Endometrium (tissue), 2 donors: ENCODE measurements around the gene OR6T1.

ENCODE experiments used
- FAIRE-seq: peaks from 2 replicates; lab custom pipeline; 2012; peaks lifted over from hg19 to GRCh38; lab: Jason Lieb, UNC
- donor health status: control.
- donor health status: control.

OR6T1 gene

DNA sequence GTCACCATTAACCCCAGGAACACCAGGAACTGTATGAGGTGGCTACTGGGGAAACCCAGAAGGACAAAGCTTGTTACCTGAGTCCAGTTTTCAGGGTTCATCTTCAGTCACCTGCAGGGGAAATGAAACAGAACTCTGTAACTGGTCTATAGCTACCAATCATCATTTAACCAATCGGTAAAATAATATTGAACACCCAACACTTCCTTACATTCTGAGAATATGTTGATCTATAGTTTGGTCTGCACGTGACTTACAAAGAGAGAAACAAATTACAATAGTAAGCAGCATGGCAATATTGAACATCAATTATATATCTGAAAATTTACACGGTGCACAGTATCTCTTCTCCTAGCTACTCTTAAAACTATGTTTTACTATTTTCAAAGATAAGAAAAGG lies at the start of gene OR6T1:
OR6T1 (minus strand) TSS at position 101 of the 400 bp plus-strand sequence; CDS start at position 101, 0 bp downstream.
- FAIRE-seq = no peak

DNA sequence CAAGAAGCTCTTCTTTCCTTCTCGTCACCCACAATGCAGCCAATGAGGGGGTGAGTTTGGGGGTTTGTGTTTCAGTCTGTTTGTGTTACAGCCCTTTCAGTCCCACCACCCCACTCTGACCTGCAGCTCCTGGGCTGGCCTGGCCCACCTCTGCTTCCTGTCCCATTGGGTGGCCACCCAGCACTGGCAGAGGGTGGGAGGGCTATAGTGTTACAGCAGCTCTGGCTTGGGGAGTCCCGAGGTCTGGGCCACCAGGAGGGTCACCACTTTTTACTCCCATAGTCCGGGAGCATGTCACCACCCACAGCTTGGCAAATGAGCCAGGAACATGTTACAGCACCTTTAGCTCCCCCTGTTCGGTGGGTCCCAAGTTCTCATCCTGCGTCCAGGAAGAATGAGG lies 35.7 kb upstream of the OR6T1 start:
- FAIRE-seq = no peak

- no peak for FAIRE-seq
Observed at GRCh38 chr11:123977731-123978347, 34.2 kb upstream of the OR6T1 start, which contains the start of gene OR10S1. Gene OR10S1 (minus strand): TSS chr11:123977781. CDS start chr11:123977664, 117 bp downstream.

DNA sequence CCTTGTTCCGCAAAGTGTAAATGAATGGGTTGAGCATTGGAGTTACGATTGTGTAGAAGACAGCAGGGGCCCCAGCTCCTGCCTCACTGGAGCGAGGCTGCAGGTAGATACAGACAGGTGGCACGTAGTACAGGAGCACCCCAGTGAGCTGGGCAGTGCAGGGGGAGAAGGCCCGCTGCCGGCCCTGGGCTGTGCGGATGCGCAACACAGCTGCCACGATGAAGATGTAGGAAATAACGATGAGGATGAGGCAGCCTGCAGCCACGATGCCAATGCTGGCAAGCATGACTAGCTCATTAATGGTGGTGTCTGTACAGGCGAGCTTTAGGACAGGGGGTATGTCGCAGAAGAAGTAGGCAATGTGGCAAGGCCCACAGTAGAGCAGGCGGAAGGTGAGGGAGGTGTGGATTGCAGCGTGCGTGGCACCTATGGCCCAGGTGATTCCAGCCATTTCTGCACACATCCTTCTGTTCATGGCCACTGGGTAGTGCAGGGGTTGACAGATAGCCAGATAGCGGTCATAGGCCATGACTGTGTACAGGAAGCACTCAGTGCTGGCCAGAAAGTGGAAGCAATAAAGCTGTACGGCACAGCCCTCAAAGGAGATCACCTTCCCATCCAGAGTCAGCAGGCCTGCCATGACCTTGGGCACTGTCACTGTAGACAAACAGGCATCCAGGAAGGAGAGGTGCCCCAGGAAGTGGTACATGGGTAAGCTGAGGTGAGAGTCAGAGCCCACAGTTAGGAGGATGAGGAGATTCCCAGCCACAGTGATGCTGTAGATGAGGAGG lies 33.3 kb upstream of the OR6T1 start:
- FAIRE-seq = no peak

DNA sequence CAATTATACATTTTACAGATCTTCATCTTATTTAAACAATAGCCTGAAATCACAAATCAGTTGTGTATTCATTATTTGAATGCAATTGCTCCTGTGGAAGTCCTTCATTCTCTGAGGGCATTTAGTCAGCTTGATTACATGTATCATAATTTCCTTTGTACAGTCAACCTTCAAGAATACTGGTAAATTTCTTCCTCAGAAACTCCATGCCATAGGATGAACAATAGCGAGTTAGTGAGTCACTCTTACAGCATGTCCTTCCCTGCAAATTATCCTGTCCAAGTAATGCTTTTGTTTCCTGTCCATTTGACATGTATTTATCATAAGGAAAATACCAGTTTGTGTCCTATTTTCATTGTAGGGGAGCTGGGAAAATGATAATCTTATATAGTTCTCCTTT lies 30.2 kb upstream of the OR6T1 start:
- no peak for FAIRE-seq

- no peak for FAIRE-seq
Observed at GRCh38 chr11:123956752-123957151, 13.1 kb upstream of the OR6T1 start.

- FAIRE-seq = no peak
Observed at GRCh38 chr11:123945132-123945531, 1.5 kb upstream of the OR6T1 start.

DNA sequence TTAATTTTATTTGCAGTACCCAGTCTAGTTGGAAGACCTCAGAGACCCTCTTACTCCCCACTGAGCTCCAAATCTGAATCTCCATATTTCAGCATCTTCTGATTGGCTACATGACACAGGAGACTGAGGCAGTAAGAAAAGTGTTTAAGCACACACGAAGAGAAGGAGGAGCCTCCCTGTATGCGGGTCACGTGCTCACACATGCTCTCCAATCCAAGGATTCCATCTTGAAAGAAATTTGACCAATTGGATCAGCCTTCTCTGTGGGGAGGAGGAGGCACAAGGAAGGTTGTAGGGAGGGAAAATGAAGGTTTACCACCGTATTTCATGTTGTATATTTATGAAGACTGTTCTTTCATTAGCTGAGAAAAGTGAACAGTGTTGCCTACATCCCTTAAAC lies 1.2 kb downstream of the OR6T1 start:
- FAIRE-seq = no peak

DNA sequence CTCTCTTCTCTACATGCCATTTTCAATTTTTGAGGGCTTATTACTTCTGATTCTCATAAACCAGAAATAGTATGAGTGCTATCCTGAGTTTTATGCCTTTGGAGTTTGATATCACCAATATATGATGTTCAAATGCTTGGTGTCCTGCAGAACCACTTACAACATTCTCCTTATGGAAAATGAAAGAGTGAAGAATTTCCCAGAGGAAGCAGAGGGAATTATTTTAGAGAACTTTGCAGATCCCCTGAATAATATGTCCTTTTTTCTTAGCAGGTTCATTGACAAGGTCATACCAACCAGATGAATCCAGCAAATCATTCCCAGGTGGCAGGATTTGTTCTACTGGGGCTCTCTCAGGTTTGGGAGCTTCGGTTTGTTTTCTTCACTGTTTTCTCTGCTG lies 4.3 kb downstream of the OR6T1 start, which contains the start of gene OR4D5:
OR4D5 (plus strand) TSS at position 301 of the 400 bp plus-strand sequence; CDS start at position 301, 0 bp downstream.
- FAIRE-seq = no peak

DNA sequence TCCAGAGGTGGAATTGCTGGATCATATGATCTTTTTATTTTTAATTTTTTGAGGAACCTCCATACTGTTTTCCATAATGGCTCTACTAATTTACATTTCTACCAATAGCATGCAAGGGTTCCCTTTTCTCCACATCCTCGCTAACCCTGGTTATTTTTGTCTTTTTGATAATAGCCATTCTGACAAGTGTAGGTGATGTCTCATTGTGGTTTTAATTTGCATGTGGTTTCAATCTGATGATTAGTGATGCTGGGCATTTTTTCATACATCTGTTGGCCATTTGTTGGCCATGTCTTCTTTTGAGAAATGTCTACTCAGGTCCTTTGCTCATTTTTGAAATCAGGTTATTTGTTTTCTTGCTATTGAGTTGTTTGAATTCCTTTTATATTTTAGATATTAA lies 19.6 kb downstream of the OR6T1 start:
- no peak for FAIRE-seq

DNA sequence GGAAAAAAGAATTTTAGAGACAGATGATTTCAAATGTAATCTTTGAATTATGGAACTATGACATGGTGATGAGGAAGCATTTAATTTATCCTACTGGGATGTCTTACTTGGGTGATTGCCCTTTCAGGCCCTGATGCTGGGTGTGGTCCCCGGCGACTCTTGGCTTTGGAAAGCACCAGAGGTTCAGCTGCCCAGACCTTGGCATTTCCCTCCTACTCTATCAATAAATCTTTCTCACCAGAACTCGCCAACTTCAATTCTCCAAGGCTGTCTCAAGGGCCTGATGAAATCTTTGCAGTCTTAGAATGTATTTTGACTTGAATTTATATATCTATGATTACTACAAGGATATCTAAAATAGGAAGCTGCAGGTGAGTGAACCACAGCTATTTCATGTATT lies 22.7 kb downstream of the OR6T1 start:
- no peak for FAIRE-seq

DNA sequence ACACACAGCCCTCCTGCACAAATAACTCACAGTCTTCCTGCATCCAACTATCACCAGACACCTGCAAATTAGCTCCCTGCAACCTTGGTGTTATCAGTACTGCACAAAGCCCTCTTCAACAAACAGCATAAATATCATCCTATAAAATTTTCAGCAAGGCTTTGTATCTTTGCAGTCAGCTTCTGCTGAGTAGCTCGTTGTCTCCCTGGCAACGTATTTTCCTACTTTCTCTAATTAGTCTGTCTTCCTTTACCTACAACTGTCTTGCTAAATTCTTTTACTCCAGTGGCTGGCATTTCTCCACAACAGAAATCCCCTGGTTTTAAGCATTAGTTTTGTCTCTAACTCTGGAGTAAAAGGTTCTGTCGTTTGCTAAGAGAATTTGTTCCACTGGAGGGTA lies 37.8 kb downstream of the OR6T1 start:
- FAIRE-seq = no peak

DNA sequence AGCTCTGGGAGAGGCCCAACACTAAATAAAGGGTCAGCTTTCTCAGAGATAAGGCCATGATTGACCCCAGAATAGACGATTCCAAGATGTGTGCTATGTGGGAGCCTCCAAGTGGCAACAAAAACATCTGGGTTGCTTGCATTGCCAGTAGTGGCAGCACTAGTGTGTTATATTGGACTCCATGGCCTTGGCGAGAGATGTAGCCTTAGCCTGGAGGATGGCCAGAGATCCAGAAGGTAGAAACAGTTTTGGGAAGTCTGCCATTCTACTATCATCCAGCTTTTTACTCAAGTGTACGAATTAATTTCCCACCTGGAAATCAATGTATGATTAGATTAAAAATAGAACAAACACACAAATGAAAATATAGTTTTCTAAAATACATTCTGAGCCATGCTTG lies 38.7 kb downstream of the OR6T1 start:
- FAIRE-seq = no peak

DNA sequence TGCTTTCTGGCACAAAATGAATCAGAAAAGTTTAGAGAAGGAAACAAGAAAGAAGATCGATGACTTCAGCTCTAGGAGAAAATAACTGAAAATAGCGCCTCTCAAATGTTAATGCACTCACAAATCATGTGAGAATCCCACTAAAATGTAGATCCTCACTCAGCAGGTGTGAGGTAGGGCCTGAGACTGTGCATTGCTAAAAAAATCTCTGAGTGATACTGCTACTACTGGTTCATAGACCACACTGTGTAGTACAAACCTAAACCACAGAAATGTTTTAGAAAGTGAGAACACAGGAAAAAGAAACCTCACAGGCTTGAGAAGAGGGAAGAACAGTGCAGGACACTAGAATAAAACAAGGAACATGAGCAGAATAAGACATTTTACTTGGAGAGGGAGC lies 39.7 kb downstream of the OR6T1 start:
- FAIRE-seq = no peak

DNA sequence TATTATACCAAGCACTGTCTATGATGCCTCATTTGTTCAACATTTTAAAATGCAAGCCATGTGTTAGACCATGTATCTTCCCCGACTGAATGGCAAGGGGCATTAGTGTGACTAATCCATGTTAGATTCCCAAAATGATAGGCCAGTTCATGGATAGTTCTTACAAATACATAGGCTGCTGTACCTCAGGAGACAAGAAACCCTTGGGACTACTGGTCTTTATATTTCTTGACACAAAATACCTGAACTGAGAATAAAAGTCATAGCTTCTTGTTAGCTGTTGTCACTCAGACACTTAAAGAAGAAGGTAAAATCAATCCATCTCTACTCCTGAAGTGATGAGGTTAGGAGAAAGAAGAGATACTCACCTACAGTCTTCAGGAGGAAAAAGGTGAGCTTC lies 41.8 kb downstream of the OR6T1 start, which contains the start of gene OR8D4:
OR8D4 (plus strand) TSS at position 301 of the 400 bp plus-strand sequence. CDS start 4,265 bp downstream, outside the sequence.
- FAIRE-seq = no peak

GRCh38 chr11:123899792-123900191 lies 43.8 kb downstream of the OR6T1 start:
- FAIRE-seq = no peak
